ENCODE results near the gene CTNNAL1.
"Not testable (repeated sequence)": the region's sequence is repeated elsewhere in the genome, so short reads cannot be mapped to it uniquely, and the experiment has no call there.

Gene CTNNAL1

GRCh38 chr9:108924466-108924865 lies 88.8 kb downstream of the CTNNAL1 start:
- no peak for DNase-seq

GRCh38 chr9:108921200-108921599 lies 92.1 kb downstream of the CTNNAL1 start:
- DNase-seq = no peak

- DNase-seq = not testable (repeated sequence)
These were observed 92.9 kb downstream of the CTNNAL1 start for GRCh38 chr9:108920401-108920800.

- no peak for DNase-seq
These were observed 93.8 kb downstream of the CTNNAL1 start for GRCh38 chr9:108919517-108919916.

- no peak for DNase-seq
These were observed 99.9 kb downstream of the CTNNAL1 start for GRCh38 chr9:108913391-108913790.

GRCh38 chr9:108911820-108912219 lies 101.5 kb downstream of the CTNNAL1 start:
- DNase-seq = no peak

GRCh38 chr9:108910914-108911313 lies 102.4 kb downstream of the CTNNAL1 start:
- DNase-seq = no peak

GRCh38 chr9:108910402-108910801 lies 102.9 kb downstream of the CTNNAL1 start:
- no peak for DNase-seq

- no peak for DNase-seq
These were observed 107.8 kb downstream of the CTNNAL1 start for GRCh38 chr9:108905494-108905893.

- DNase-seq = no peak
These were observed 109.1 kb downstream of the CTNNAL1 start for GRCh38 chr9:108904161-108904560.

- DNase-seq = no peak
These were observed 109.7 kb downstream of the CTNNAL1 start for GRCh38 chr9:108903420-108904103.

GRCh38 chr9:108900176-108900575 lies 113.1 kb downstream of the CTNNAL1 start:
- no peak for DNase-seq

- not testable (repeated sequence) for DNase-seq
These were observed 114.1 kb downstream of the CTNNAL1 start for GRCh38 chr9:108899023-108899695.

GRCh38 chr9:108897324-108898096 lies 115.8 kb downstream of the CTNNAL1 start:
- no peak for DNase-seq

- DNase-seq = no peak
These were observed 118.9 kb downstream of the CTNNAL1 start for GRCh38 chr9:108894225-108894997.
